Inflammatory macrophage treated with lipopolysaccharide for 4 hours (primary cell): ENCODE measurements around the gene CDK3.
A peak's percentile ranks its signal among the peaks of the same experiment; 100 is the strongest.
"Not testable (repeated sequence)": the region's sequence is repeated elsewhere in the genome, so short reads cannot be mapped to it uniquely, and the experiment has no call there.

Experiments
- DNase-seq: peaks from one replicate; pipeline ENCODE4 v3.0.0-alpha.2; 2020

The CDK3 gene

DNA sequence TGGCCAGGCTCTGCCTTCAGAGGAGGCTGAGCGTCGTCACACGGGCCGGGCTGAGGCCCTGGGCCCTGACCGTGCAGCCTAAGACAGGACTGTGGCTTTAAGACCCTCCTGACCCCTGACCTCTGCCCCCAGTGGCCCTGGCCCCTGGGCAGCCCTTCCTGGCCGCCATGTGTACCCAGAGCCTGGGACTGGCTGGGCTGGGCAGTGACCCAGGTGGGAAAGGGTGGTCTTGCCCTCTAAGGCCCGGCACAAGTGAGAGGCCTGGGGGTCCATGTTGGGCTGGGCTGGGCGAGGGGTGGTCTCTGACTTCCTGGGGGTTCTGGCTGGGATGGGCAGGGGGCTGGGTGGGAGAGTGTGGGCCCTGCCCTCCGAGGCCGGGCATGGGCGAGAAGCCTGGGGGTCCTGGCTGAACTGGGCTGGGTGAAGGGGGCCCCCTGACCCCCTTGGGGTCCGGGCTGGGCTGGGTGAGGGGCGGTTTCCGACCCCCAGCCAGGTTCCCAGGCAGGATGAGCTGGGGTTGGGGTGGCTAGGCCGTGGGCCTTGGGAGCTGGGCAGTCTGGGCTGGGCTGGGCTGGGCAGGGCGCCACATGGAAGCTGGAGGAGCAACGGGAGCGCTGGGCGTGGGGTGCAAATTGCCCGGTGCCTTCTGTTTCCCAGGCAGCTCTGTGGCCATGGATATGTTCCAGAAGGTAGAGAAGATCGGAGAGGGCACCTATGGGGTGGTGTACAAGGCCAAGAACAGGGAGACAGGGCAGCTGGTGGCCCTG, at the start of gene CDK3:
Gene CDK3 (plus strand): TSS at position 101 of the 767 bp plus-strand sequence. CDS start 571 bp downstream, at position 672.
- no peak for DNase-seq

DNA sequence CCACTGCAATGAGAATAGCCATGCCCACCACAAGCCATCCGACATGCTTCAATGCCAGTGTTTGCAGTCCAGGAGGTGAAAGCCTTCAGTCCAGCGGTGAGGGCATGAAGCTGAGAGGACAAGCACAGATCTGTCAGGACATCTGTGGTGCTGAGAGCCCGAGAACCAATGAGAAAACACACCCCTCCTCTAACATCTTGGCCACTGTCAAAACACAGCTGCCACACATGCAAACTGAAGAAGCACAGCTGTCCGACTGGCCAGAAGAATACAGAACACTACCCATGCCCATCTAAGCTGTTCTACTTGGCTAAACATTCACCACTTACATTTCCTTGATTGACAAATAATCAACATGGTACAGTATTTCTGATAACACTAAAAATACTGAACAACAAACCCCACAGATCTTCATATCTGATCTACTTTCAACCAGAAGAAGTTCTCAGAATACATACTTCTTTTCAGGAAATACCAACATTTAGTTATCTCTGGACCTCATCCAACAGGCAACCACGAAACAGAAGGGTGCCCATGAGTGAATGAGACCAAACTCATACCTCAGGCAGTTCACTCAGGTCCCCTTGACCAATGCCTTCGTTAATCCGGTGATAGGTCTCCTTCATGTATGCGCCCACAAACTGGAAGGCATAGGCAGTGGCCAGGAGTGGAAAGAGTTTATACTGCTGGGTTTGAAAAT, 49.6 kb upstream of the CDK3 start:
- DNase-seq, result no peak

DNA sequence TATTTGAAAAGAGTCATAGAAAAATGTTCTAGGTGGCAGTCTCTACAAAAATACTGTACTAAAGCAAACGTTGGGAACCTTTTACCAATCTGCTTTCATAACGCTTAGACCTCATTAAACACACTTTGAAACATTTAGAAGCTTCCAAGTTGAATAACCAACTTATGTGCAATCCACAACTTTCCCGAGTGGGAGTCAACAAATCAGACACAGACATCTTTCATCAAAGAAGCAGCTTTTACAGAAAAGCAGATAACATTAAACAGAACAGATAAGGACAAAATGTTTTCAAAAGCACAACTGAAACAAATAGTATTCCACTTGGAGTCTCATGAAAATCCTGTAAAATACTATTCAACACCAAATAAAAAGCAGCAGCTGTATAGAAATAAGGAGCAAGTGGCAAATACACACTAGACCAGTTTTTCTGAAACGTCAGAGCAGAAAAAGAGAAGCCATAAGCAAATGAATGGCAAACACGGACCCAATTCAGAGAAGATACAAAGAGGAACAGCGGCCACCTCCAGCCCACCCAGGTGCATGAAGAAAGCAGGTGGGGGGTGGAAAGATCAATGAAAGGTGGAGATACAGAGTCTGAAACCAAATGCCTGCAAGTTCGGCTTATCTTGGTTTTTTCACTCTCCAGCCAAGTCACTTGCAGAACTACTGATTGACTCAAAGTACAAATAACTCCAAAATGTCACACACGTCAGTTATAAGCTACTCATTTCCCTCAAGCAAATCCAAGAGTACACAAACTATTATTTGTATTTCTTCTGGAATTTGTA, 41.4 kb upstream of the CDK3 start:
- no peak for DNase-seq

DNA sequence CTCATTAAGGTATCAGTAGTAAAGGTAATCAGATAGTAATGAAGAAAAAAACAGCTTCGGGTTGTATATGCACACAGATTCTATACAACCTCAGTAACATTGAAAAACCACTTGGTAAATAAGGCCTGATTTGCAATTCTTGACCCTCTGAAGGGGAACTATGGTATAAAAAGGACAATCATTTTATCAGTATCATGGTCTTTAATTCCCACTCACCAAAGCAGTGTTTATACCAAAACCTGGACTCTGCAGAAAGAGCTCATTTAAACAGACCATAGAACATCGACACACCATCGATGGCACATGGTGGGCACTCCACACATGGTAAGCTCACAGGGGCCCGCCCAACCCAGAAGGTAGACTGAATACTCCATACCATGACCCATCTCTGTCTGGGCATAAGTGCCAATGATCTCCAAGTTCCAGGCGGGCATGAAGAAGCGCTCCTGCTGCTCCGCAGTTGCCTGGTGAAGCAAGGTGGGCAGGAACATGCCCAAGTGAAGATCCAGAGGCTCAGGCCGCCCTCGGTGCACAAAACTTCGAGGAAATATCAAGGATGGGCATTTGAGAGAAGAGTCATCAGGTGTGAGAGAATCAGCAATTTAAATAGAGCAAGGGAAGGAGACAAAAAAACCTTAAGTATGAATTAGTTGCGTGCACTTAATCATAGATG, 40.7 kb upstream of the CDK3 start:
- DNase-seq, result no peak

DNA sequence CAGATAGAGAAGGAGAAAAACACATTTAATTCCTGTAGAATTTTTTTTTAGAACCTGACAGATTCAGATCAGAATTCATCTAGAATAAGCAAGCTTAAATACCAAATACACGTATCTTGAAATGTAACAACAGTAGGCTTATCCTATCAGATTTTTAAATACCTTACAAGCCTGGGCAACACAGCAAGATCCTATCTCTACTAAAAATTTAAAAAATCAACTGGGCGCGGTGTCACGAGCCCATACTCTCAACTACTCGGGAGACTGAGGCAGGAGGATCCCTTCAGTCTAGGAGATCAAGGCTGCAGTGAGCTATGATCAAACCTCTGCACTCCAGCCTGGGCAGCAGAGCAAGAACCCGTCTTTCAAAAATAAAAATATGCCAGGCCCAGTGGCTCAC, 35.2 kb upstream of the CDK3 start:
- no peak for DNase-seq

DNA sequence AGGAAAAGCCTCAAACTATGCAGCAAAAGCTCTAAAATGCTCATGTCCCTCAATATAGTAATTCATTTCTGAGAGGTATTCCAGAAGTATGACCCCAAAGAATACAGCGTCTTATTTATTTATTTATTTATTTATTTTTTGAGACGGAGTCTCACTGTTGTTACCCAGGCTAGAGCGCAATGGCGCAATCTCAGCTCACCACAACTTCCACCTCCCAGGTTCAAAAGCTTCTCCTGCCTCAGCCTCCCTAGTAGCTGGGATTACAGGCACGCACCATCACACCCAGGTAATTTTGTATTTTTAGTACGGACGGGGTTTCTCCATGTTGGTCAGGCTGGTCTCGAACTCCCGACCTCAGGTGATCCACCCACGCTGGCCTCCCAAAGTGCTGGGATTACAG, 31.6 kb upstream of the CDK3 start:
- not testable (repeated sequence) for DNase-seq

DNA sequence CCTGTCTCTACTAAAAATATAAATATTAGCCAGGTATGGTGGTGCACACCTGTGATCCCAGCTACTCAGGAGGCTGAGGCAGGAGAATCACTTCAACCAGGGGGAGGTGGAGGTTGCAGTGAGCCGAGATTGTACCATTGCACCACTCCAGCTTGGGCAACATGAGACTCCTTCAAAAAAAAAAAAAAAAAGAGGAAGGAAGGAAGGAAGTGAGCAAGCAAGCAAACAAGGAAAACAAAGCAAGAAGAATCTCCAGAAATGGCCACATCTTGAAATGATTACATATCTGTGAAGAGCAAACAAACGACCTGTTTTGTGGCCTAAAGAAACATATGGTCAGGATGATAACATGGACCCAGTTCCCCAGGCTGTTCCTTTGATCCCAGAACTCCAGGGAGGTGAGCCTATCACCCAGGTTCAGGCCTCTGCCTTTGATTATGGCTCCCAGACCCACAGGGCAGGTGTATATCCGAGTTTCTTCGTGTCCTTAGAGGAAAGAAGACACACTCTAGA, 30.6 kb upstream of the CDK3 start:
- DNase-seq, result peak; percentile 70

DNA sequence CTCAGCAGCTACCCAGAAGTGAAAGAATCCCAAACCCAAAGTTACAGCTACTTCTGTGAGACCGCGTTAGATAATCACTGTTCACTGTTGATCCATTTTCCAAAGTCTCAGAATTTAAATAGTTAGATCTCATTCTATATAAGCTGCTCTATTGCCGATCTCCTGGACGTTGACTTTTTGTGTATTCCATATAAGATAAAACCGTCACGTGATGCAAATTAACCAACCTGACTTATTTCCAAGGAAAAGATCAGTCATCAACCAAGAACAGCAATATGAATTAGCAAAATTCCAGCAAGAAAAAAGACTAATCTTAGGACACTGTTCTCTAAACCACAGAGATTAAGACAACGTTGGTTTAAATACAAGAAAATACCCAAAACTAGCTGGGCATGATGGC, 30.0 kb upstream of the CDK3 start:
- no peak for DNase-seq

DNA sequence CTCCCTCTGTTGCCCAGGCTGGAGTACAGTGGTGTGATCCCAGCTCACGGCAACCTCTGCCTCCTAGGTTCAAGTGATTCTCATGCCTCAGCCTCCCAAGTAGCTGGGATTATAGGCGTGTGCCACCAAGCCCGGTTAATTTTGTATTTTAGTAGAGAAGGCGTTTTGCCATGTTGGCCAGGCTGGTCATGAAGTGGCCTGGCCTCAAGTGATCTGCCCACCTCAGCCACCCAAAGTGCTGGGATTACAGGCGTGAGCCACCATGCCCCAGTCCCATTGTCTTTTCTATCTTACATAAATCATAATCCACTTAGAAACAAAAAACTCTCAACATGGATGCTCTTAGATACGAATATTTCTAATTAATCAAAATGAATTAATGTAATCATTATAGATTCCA, 25.5 kb upstream of the CDK3 start:
- DNase-seq, result not testable (repeated sequence)

DNA sequence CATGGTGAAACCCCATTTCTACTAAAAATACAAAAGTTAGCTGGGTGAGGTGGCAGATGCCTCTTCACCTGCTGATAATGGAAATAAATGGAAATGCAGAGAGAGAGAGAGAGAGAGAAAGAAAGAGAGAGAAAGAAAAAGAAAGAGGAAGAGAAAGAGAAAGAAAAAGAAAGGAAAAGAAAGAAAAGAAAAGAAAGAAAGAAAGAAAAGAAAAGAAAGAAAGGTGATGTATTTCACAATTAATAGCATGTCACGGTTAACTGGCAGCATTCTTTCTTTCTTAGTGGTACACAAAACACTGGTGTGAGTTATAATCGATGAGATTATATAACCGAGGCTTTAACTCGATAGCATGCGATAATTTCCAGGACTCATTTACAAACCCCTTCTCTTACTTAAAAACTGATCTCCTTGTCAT, 24.9 kb upstream of the CDK3 start:
- no peak for DNase-seq

DNA sequence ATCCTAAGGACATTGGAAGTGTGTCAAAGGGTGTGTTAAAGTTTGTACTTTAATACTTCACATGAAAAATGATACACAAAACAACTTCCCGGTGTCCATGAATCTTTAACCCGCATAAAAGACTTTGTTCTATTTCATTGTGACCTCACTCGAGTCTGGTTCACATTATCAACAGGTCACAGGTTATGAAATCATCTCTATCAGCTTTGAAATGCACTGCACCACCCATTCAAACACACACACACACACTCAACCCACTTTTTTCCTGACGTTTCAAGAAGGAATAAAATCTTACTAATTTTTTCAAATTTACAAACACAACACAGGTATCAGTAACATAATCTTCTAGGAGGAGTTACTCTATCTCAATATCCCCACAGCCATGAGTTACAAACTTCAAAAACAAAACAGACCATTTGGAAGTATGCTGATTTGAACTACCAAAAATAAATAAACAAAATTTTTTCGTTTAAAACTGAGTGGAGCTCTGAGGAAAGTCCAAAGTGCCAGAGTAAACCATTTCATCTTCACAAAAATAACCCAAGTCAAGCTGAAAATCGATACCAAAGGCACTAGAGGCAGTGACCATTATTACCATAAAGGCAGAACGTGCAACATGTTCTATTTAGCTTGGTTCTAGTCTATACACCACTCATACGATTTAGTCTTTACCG, 24.3 kb upstream of the CDK3 start:
- no peak for DNase-seq

DNA sequence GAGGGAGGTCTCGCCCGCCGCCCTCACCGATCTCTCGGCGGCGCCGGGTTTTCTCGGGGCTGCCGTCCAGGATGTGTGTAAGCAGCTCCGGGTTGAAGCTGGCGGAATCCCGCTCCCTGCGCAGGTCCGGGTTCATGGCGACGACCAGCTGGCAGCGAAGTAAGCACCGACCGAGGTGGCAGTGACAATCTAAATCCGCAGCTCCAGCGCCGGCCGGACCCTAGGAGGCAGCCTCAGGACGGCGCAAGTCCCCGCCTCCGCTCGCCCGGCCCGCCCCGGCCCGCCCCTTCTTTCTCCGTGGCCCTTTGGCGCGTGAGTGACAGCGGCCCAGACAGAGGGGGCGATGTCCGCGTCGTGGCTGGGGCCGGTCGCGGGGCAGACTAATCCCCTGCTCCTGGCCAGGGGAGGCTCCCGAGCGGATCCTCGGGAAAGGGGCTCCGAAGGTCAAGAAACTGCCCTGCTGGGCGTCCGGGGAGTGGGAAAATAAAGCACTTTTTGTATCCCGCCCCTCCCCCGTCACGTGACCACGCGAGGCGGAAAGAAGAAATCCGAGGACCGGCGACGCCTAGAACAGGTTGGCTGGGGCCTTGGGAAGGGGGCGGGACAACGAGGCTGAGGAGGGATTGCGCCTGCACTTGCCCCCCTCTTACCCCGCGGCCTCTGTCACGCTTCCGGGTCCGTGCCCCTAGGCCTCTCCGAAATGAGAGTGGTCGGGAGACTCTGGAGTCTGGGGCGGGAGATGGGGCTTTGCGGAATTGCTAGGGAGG, 21.5 kb upstream of the CDK3 start, which contains the start of the genes ACOX1 and TEN1:
Gene ACOX1 (minus strand): TSS at position 229 of the 767 bp plus-strand sequence. CDS start 93 bp downstream, at position 136.
Gene TEN1 (plus strand): TSS at position 303 of the 767 bp plus-strand sequence. CDS start 6,953 bp downstream, outside the sequence.
- peak; percentile 97 for DNase-seq

DNA sequence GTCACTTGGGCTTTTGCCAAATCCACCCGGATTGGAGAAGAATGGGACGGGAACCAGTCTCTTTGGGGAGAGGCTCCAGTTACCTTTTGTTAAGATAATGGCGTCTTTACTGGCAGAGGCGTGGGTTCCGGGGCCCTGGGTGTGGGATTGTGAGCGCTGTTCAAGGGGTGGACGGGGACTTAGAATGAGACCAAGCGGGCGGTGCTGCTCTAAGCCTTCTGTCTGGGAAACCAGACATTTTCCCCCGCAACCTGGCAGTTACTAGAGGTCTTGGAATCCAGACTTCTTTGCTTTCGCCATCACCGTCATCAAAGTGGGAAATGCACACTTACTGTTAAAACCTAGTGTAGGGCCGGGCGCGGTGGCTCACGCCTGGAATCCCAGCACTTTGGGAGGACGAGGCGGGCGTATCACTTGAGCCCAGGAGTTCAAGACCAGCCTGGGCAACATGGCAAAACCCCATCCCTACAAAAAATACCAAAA, 20.9 kb upstream of the CDK3 start:
- DNase-seq, result peak; percentile 39

DNA sequence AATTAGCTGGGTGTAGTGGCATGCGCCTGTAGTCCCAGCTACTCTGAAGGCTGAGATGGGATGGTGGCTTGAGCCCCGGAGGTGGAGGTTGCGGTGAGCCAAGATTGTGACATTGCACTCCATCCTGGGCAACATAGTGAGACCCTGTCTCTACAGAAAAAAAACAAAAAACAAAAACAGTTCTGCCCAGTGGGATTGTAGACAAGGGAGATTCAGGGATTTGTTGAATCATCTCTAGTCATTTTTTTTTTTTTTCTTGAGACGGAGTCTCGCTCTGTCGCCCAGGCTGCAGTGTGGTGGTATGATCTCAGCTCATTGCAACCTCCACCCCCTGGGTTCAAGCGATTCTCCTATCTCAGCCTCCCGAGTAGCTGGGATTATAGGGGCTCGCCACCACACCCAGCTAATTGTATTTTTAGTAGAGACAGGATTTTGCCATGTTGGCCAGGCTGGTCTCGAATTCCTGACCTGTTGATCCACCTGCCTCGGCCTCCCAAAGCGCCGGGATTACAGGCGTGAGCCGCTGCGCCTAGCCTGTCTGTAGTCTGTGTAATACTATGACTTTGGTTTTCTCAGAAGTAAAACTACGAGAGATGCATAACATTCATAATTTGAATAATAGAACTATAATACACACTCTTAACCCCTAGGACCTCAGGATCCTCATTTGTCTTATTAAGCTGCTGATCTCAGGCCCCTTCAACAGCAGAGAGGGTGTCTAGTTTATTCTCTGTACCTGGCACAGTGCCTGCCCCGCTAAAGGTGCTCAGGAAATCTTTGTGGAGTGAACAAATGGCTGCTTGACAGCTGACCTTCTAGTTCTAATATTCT, 20.3 kb upstream of the CDK3 start:
- no peak for DNase-seq

DNA sequence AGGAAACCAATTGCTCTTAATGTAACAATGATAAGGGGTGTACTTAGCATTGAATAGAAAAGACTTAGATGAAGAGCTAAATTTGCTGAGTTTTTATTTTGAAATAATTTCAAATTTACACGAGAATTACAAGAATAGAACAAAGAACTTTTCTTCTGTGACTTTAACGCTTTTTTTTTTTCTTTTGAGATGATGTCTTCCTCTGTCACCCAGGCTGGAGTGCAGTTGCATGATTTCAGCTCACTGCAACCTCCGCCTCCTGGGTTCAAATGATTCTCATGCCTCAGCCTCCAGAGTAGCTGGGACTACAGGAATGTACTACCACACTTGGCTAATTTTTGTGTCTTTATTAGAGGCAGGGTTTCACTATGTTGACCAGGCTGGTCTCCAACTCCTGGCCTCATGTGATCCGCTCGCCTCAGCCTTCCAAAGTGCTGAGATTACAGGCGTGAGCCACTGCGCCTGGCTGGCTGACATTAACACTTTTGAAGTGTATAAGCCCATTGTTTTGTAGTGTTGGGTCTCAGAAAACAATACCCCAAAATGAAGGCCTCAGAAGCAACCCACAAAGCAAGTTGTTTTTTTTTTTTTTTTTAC, 19.5 kb upstream of the CDK3 start:
- no peak for DNase-seq

DNA sequence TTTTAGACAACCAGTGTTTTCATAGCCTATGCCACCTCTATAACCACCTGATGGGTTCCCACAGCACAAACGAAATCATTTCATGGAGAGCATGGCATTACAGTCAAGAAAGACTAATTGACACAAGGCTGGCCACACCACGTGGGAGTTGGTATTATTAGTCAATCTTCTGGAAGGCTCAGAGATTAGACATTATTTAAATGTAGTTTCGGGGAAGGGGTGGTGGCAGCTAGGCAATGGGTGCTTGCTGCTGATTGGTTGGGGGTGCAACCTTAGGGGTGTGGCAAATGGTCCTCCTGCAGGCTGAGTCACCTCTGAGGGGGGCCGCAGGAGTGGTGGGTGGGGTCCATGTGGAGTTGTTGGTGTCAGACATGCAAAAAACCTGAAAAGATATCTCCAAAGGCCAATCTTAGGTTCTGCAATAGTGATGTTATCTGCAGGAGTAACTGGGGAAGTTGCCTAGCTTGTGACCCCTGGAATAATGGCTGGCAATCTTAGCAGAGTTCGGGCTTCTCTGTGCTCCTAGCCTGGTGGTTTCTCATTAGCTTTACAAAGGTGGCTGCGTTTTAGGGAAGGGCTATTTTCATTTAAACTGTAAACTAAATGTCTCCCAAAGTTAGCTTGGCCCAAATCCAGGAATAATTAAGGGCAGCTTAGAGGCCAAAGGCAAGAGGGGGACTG, 17.0 kb upstream of the CDK3 start:
- peak; percentile 74 for DNase-seq

DNA sequence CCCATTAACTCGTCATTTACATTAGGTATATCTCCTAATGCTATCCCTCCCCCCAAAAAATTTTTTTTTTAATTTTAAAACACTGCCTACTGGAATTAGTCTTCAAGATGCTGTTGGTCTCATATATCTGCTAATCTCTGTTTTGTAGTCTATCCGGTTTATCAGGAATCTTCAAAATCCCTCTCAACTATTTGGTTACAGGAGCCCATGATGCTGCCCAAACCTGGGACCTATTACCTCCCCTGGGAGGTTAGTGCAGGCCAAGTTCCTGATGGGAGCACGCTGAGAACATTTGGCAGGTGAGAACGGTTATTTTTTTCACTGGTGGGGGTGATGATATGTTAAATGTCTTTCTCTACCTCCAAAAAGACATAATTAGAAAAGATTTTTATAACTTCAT, 14.7 kb upstream of the CDK3 start:
- DNase-seq, result no peak

DNA sequence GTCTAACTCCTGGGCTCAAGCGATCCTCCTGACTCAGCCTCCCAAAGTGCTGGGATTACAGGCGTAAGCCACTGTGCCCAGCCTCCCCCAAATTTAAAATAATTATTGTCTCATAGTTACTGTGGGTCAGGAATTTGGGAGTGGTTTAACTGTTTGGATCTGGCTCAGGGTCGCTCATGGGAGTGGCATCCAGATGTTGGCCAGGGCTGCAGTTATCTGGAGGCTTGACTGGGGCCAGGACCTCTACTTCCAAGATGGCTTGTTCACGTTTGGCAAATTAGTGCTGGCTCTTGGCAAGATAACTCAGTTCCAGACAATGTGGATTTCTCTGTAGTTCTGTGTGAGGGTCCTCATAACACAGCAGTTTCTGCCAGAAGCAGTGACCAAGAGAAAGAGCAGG, 13.6 kb upstream of the CDK3 start:
- no peak for DNase-seq

DNA sequence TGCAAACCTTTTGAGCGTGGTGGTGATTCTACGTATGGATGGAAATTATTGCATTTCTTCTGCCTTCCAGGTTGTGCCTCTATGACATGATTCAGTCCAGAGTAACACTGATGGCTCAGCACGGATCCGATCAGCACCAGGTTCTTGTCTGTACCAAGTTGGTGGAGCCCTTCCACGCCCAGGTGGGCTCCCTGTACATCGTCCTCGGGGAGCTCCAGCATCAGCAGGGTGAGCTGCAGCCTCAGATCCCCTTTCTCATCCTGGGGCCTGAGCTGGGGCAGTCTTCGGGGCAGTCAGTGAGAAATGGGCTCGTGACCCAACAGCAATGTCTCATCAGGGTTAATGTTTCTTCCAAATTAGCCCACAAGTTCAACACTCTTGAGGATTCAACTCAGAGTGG, 9.3 kb upstream of the CDK3 start:
- no peak for DNase-seq
